GM12892 (cell line): ENCODE measurements around the gene ANTXR1.

Experiments
- POLR2A ChIP-seq: IDR thresholded peaks from 2 replicates; pipeline ENCODE4 v1.6.1; 2011; ENCODE audit warnings: low read depth, low read length, control low read depth
- POLR2AphosphoS5 ChIP-seq: IDR thresholded peaks from 2 replicates; pipeline ENCODE4 v1.6.1; 2011; ENCODE audit warnings: low read depth, low read length, control low read depth
- TAF1 ChIP-seq: IDR thresholded peaks from 2 replicates; pipeline ENCODE4 v1.6.1; 2011; ENCODE audit warnings: low read depth, mild to moderate bottlenecking, control low read depth, low read length, borderline replicate concordance

- TF ChIP-seq POLR2AphosphoS5 (no peak), POLR2A (no peak), TAF1 (no peak)
Observed at GRCh38 chr2:69062307-69062962, 49.5 kb downstream of the ANTXR1 start.
